Peyer's patch (tissue), 4 donors: ENCODE results near the gene SRPK2.

Experiments used
- POLR2A ChIP-seq, 2 donors: fragments of 450-650 bp; IDR thresholded peaks; one replicate each; pipeline ENCODE4 v1.5.1; 2017; ENCODE audit warnings: antibody characterized with exemption in 2 of 2, mild to moderate bottlenecking in 2 of 2, moderate library complexity in 2 of 2
- TF ChIP-seq, protein P1 (sequence below), 6 experiments: fragments of 450-650 bp in 4 of 6; fragments of 200-600 bp in 2 of 6; sonication (generic) in 1 of 6; IDR thresholded peaks; one replicate each; pipeline ENCODE4 v1.5.1; 2017 to 2019; ENCODE audit warnings: antibody characterized with exemption in 6 of 6, mild to moderate bottlenecking in 3 of 6, moderate library complexity in 1 of 6

DNA sequence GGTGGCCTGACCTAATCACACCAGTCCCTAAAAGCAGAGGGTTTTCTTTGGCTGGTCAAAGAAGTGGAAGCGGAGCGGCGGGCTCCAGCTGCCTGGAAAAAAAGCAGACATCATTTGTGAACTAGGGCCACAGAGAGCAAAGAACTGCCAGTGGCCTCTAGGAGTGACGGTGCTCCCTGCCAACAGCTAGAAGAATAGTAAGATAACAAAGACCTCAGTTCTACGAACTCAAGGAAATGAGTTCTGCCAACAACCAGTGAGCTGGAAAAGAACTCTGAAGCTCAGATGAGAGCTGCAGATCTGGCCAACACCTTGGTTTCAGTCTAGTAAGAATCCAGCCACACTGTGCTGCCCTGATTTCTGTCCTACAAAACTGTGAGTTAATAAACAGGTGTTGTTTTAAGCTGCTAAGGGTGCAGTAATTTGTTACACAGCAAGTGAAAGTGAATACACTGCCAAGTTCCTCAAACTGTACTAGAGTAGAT lies 178.0 kb downstream of the SRPK2 start:
- no peak for TF ChIP-seq POLR2A (IDR thresholded peaks at IDR 0.05)
- TF ChIP-seq, protein P1, sequence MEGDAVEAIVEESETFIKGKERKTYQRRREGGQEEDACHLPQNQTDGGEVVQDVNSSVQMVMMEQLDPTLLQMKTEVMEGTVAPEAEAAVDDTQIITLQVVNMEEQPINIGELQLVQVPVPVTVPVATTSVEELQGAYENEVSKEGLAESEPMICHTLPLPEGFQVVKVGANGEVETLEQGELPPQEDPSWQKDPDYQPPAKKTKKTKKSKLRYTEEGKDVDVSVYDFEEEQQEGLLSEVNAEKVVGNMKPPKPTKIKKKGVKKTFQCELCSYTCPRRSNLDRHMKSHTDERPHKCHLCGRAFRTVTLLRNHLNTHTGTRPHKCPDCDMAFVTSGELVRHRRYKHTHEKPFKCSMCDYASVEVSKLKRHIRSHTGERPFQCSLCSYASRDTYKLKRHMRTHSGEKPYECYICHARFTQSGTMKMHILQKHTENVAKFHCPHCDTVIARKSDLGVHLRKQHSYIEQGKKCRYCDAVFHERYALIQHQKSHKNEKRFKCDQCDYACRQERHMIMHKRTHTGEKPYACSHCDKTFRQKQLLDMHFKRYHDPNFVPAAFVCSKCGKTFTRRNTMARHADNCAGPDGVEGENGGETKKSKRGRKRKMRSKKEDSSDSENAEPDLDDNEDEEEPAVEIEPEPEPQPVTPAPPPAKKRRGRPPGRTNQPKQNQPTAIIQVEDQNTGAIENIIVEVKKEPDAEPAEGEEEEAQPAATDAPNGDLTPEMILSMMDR (IDR thresholded peaks at IDR 0.05), result no peak
